GM21390 (cell line): ENCODE data around the gene MLX.
A peak's percentile ranks its signal among the peaks of the same experiment; 100 is the strongest.
"Not testable (repeated sequence)": the region's sequence is repeated elsewhere in the genome, so short reads cannot be mapped to it uniquely, and the experiment has no call there.

ENCODE experiments used
- ATAC-seq: cut with Tn5 transposase; IDR thresholded peaks from one replicate; pipeline ENCODE4 v1.9.1; 2021; ENCODE audit not compliant: unreplicated experiment

The MLX gene

GRCh38 chr17:42617956-42618431 lies 51.1 kb downstream of the MLX start:
- ATAC-seq = peak; percentile 25

- ATAC-seq = peak; percentile 74
Observed at GRCh38 chr17:42618442-42619150, 51.7 kb downstream of the MLX start.

GRCh38 chr17:42621987-42622386 lies 55.1 kb downstream of the MLX start:
- ATAC-seq = not testable (repeated sequence)
